H9 (cell line): ENCODE data around the gene GCK. TPM values are rescaled to one million over a fixed set of nuclear protein-coding genes. Genes with fewer than 3 reads are reported as not detected.

Experiments used
- DNase-seq: peaks from one replicate; pipeline ENCODE4 v3.0.0-alpha.2; 2017
- H2AFZ ChIP-seq: one replicate; pipeline ENCODE4 v1.6.1; 2013; ENCODE audit warnings: mild to moderate bottlenecking, low read length, control low read depth, moderate library complexity
- H2AK5ac ChIP-seq: 2 replicates; pipeline ENCODE4 v1.6.1; 2013; ENCODE audit warnings: low read length, control low read depth, mixed read lengths; ENCODE audit not compliant: insufficient read length
- H2BK120ac ChIP-seq: one replicate; pipeline ENCODE4 v1.6.1; 2013; ENCODE audit warnings: low read depth, mild to moderate bottlenecking, low read length, control low read depth, inconsistent platforms; ENCODE audit not compliant: poor library complexity, severe bottlenecking
- H2BK12ac ChIP-seq: 2 replicates; pipeline ENCODE4 v1.6.1; 2013; ENCODE audit warnings: low read length, control low read depth, mixed read lengths, low read depth; ENCODE audit not compliant: insufficient read length
- H2BK15ac ChIP-seq: 2 replicates; pipeline ENCODE4 v1.6.1; 2013; ENCODE audit warnings: low read depth, low read length, control low read depth
- H2BK20ac ChIP-seq: one replicate; pipeline ENCODE4 v1.6.1; 2013; ENCODE audit warnings: low read depth, mild to moderate bottlenecking, low read length, control low read depth, inconsistent platforms; ENCODE audit not compliant: poor library complexity, severe bottlenecking
- H2BK5ac ChIP-seq: 2 replicates; pipeline ENCODE4 v1.6.1; 2013; ENCODE audit warnings: low read length, control low read depth, mixed read lengths; ENCODE audit not compliant: insufficient read length
- H3K14ac ChIP-seq: 2 replicates; pipeline ENCODE4 v1.6.1; 2013; ENCODE audit warnings: low read length, control low read depth; ENCODE audit not compliant: insufficient read depth
- H3K18ac ChIP-seq: 2 replicates; pipeline ENCODE4 v1.6.1; 2013; ENCODE audit warnings: low read depth, mild to moderate bottlenecking, mixed read lengths, low read length, control low read depth; ENCODE audit not compliant: insufficient read length
- H3K23ac ChIP-seq: 2 replicates; pipeline ENCODE4 v1.6.1; 2013; ENCODE audit warnings: low read length, control low read depth, mixed read lengths, low read depth; ENCODE audit not compliant: insufficient read length
- H3K23me2 ChIP-seq: 2 replicates; pipeline ENCODE4 v1.6.1; 2013; ENCODE audit warnings: low read depth, mild to moderate bottlenecking, mixed read lengths, low read length, control low read depth; ENCODE audit not compliant: insufficient read length, poor library complexity, severe bottlenecking
- H3K27ac ChIP-seq: 2 replicates; pipeline ENCODE4 v1.5.1; 2013; ENCODE audit warnings: low read length, control low read depth, mixed read lengths, low read depth; ENCODE audit not compliant: insufficient read length
- H3K27me3 ChIP-seq: 2 replicates; pipeline ENCODE4 v1.6.1; 2013; ENCODE audit warnings: low read length, control low read depth, inconsistent platforms; ENCODE audit not compliant: insufficient read depth
- H3K4ac ChIP-seq: 2 replicates; pipeline ENCODE4 v1.6.1; 2013; ENCODE audit warnings: low read depth, mild to moderate bottlenecking, control low read depth, inconsistent platforms, low read length, moderate library complexity
- H3K4me1 ChIP-seq: 2 replicates; pipeline ENCODE4 v1.6.1; 2013; ENCODE audit warnings: low read length, control low read depth, inconsistent platforms; ENCODE audit not compliant: insufficient read depth
- H3K4me2 ChIP-seq: 2 replicates; pipeline ENCODE4 v1.6.1; 2013; ENCODE audit warnings: low read length, control low read depth, mixed read lengths; ENCODE audit not compliant: insufficient read length, insufficient read depth
- H3K56ac ChIP-seq: 2 replicates; pipeline ENCODE4 v1.6.1; 2013; ENCODE audit warnings: low read depth, mild to moderate bottlenecking, mixed read lengths, low read length, control low read depth; ENCODE audit not compliant: insufficient read length
- H3K79me1 ChIP-seq: 2 replicates; pipeline ENCODE4 v1.6.1; 2013; ENCODE audit warnings: low read depth, mild to moderate bottlenecking, moderate library complexity, low read length, control low read depth, inconsistent platforms; ENCODE audit not compliant: insufficient read depth, poor library complexity, severe bottlenecking
- H3K79me2 ChIP-seq: 2 replicates; pipeline ENCODE4 v1.6.1; 2013; ENCODE audit warnings: low read length, control low read depth, inconsistent platforms; ENCODE audit not compliant: insufficient read depth
- H3K9ac ChIP-seq: 2 replicates; pipeline ENCODE4 v1.6.1; 2013; ENCODE audit warnings: low read length, control low read depth, mixed read lengths; ENCODE audit not compliant: insufficient read length; ENCODE audit errors: extremely low read depth
- H3K9me3 ChIP-seq: one replicate; pipeline ENCODE4 v1.6.1; 2013; ENCODE audit warnings: low read depth, low read length, inconsistent platforms; ENCODE audit not compliant: control insufficient read depth
- H3T11ph ChIP-seq: one replicate; pipeline ENCODE4 v1.6.1; 2013; ENCODE audit warnings: mild to moderate bottlenecking, low read length, control low read depth, inconsistent platforms
- H4K20me1 ChIP-seq: one replicate; pipeline ENCODE4 v1.6.1; 2013; ENCODE audit not compliant: control insufficient read depth, insufficient read length, insufficient read depth
- H4K5ac ChIP-seq: 2 replicates; pipeline ENCODE4 v1.6.1; 2013; ENCODE audit warnings: low read depth, mild to moderate bottlenecking, mixed read lengths, low read length, control low read depth; ENCODE audit not compliant: insufficient read length
- H4K8ac ChIP-seq: replicated peaks from 2 replicates; pipeline ENCODE4 v1.6.1; 2013; ENCODE audit warnings: low read length, control low read depth, mixed read lengths, low read depth; ENCODE audit not compliant: insufficient read length
- H4K91ac ChIP-seq: 2 replicates; pipeline ENCODE4 v1.6.1; 2013; ENCODE audit warnings: low read depth, mild to moderate bottlenecking, moderate library complexity, mixed read lengths, low read length, control low read depth; ENCODE audit not compliant: insufficient read length
- H3K27ac Mint-ChIP-seq, 3 experiments: 2 replicates in 2 of 3; 3 replicates in 1 of 3; pipeline ENCODE4 v1.8.0; 2020 to 2021; ENCODE audit warnings: mixed read lengths in 3 of 3, mild to moderate bottlenecking in 1 of 3, moderate library complexity in 1 of 3
- H3K27me3 Mint-ChIP-seq: 2 replicates; pipeline ENCODE4 v1.8.0; 2021; ENCODE audit warnings: low read depth, mild to moderate bottlenecking, moderate library complexity, mixed read lengths
- H3K36me3 Mint-ChIP-seq, 3 experiments: 2 replicates in 2 of 3; 3 replicates in 1 of 3; pipeline ENCODE4 v1.8.0; 2020 to 2021; ENCODE audit warnings: low read depth in 3 of 3, mixed read lengths in 3 of 3; ENCODE audit not compliant: insufficient read depth in 1 of 3
- H3K4me1 Mint-ChIP-seq, 2 experiments: 2 replicates each; pipeline ENCODE4 v1.8.0; 2020; ENCODE audit warnings: mixed read lengths in 2 of 2
- H3K4me3 Mint-ChIP-seq, 2 experiments: 2 replicates in 1 of 2; 3 replicates in 1 of 2; pipeline ENCODE4 v1.8.0; 2020 to 2021; ENCODE audit warnings: mild to moderate bottlenecking in 2 of 2, mixed read lengths in 2 of 2, moderate library complexity in 1 of 2
- H3K9me3 Mint-ChIP-seq, 2 experiments: 2 replicates in 1 of 2; 3 replicates in 1 of 2; pipeline ENCODE4 v1.8.0; 2020; ENCODE audit warnings: mild to moderate bottlenecking in 2 of 2, mixed read lengths in 2 of 2, moderate library complexity in 1 of 2
- WGBS: extraction: QIAGEN DNeasy Blood & Tissue Kit; methylation state at CpG from one replicate; pipeline ENCODE4 v1.1.7; 2013; ENCODE audit warnings: missing lambda C conversion rate, low lambda C conversion rate, mixed read lengths; ENCODE audit not compliant: insufficient read length; ENCODE audit errors: extremely low coverage; 5-methylcytosine and 5-hydroxymethylcytosine counted together
- total RNA-seq: library from RNA; stranded (reverse); gene quantifications from 2 replicates; pipeline ENCODE4 v1.2.1, GENCODE V29; 2021
- TF ChIP-seq, protein P1 (sequence below): fragments of 200-600 bp; sonication (generic); conservative IDR thresholded peaks from 3 replicates; pipeline ENCODE4 v1.8.0; 2021; ENCODE audit warnings: antibody characterized with exemption, mild to moderate bottlenecking

GCK gene
- total RNA-seq, 1 experiment from 2014 or later = 0.98 TPM

DNA sequence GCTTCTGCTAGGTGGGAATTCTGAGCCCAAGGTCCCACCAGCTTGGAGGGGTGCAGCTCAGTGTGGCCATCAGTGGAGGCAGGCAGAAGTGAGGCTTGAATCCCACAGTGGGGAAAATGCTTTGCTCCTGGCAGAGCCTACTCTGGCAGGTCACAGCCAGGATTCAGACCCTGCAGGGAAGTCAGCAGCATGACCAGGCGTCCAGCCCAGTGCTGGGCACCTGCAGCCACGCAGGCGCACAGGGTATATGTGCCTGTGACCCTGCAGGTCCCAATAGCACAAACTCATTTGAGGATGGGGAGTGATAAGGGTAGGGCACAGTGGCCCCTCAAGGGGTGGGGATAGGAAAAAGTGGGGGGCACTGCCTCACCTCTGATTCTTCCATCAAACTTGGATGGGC, 93.5 kb downstream of the GCK start:
- no CpG with 5 or more reads among the region's 3 CpGs for WGBS
- Histone ChIP-seq H4K91ac (no peak overlapping the region), H3K27me3 (no peaks in the 10 kb centered on the region), H3K18ac (no peak overlapping the region), H3K79me2 (no peaks in the 10 kb centered on the region), H2BK20ac (no peak overlapping the region), H2BK15ac (no peak overlapping the region), H3K23ac (no peak overlapping the region), H3K23me2 (no peaks in the 10 kb centered on the region), H3K14ac (no peak overlapping the region), H3T11ph (no peak overlapping the region), H2AFZ (no peak overlapping the region), H3K9ac (no peak overlapping the region), H2BK120ac (no peak overlapping the region), H4K5ac (no peak overlapping the region), H4K20me1 (no peaks in the 10 kb centered on the region), H3K4me1 (no peaks in the 10 kb centered on the region), H3K9me3 (no peaks in the 10 kb centered on the region), H3K56ac (no peak overlapping the region), H2BK12ac (no peak overlapping the region), H3K4ac (no peak overlapping the region), H4K8ac (no peak overlapping the region), H3K79me1 (no peaks in the 10 kb centered on the region), H3K4me2 (no peak overlapping the region), H3K27ac (no peak overlapping the region), H2AK5ac (no peak overlapping the region), H2BK5ac (no peak overlapping the region)
- no peaks in the 10 kb centered on the region; a peak in 1 of 5 replicates for H3K9me3 Mint-ChIP-seq
- H3K4me3 Mint-ChIP-seq = no peak overlapping the region
- H3K36me3 Mint-ChIP-seq = no peaks in the 10 kb centered on the region
- peaks cover 30% of the 10 kb centered on the region for H3K27me3 Mint-ChIP-seq
- no peak for DNase-seq
- TF ChIP-seq, protein P1, sequence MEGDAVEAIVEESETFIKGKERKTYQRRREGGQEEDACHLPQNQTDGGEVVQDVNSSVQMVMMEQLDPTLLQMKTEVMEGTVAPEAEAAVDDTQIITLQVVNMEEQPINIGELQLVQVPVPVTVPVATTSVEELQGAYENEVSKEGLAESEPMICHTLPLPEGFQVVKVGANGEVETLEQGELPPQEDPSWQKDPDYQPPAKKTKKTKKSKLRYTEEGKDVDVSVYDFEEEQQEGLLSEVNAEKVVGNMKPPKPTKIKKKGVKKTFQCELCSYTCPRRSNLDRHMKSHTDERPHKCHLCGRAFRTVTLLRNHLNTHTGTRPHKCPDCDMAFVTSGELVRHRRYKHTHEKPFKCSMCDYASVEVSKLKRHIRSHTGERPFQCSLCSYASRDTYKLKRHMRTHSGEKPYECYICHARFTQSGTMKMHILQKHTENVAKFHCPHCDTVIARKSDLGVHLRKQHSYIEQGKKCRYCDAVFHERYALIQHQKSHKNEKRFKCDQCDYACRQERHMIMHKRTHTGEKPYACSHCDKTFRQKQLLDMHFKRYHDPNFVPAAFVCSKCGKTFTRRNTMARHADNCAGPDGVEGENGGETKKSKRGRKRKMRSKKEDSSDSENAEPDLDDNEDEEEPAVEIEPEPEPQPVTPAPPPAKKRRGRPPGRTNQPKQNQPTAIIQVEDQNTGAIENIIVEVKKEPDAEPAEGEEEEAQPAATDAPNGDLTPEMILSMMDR = no peak
- peaks cover 0 to 10% of the 10 kb centered on the region in 2 experiments; a peak in 2 of 4 replicates for H3K4me1 Mint-ChIP-seq
- H3K27ac Mint-ChIP-seq = no peak overlapping the region
